Neural cell (in vitro differentiated cells): ENCODE results near the gene KRTAP10-3.

Experiments
- CTCF ChIP-seq: fragments of 450-650 bp; IDR thresholded peaks from 2 replicates; pipeline ENCODE4 v1.5.1; 2014; ENCODE audit warnings: antibody characterized with exemption, mild to moderate bottlenecking, moderate library complexity; ENCODE audit not compliant: poor library complexity, severe bottlenecking
- RAD21 ChIP-seq: fragments of 450-650 bp; conservative IDR thresholded peaks from 2 replicates; pipeline ENCODE4 v1.6.1; 2014; ENCODE audit warnings: antibody characterized with exemption, mild to moderate bottlenecking, moderate library complexity
- TAF1 ChIP-seq: IDR thresholded peaks from 2 replicates; pipeline ENCODE4 v1.6.1; 2012; ENCODE audit warnings: low read depth

- TF ChIP-seq CTCF (no peak), TAF1 (no peak), RAD21 (no peak)
Measured at GRCh38 chr21:44520326-44521300, 38.0 kb downstream of the KRTAP10-3 start.
